Measurements from ENCODE around the gene WFDC13.

WFDC13 gene

GRCh38 chr20:45751721-45752120, 49.9 kb downstream of the WFDC13 start:
- H3K36me3 Mint-ChIP-seq (ENCODE audit: low read depth): no peaks in the 10 kb centered on the region
- no peak overlapping the region for H3K4me3 Mint-ChIP-seq
- no peak for TF ChIP-seq CTCF (IDR thresholded peaks at IDR 0.05; ENCODE audit: unreplicated experiment in 3 of 3)
- peaks cover 12% of the 10 kb centered on the region for H3K27me3 Mint-ChIP-seq (ENCODE audit: low read depth)
- H3K4me1 Mint-ChIP-seq: no peaks in the 10 kb centered on the region
- peaks cover 9% of the 10 kb centered on the region for H3K9me3 Mint-ChIP-seq
- H3K27ac Mint-ChIP-seq: no peak overlapping the region

GRCh38 chr20:45752746-45753145, 50.9 kb downstream of the WFDC13 start:
- Mint-ChIP-seq H3K4me3 (no peak overlapping the region), H3K36me3 (ENCODE audit: low read depth) (no peaks in the 10 kb centered on the region), H3K27me3 (ENCODE audit: low read depth) (peaks cover 8% of the 10 kb centered on the region), H3K9me3 (peaks cover 9% of the 10 kb centered on the region), H3K27ac (no peak overlapping the region), H3K4me1 (no peaks in the 10 kb centered on the region)
- no peak for TF ChIP-seq CTCF (IDR thresholded peaks at IDR 0.05; ENCODE audit: unreplicated experiment in 3 of 3)

GRCh38 chr20:45758096-45758495, 56.3 kb downstream of the WFDC13 start:
- Mint-ChIP-seq H3K27ac (no peak overlapping the region), H3K4me3 (no peak overlapping the region), H3K9me3 (peaks cover 15% of the 10 kb centered on the region), H3K27me3 (ENCODE audit: low read depth) (no peaks in the 10 kb centered on the region), H3K4me1 (no peaks in the 10 kb centered on the region), H3K36me3 (ENCODE audit: low read depth) (no peaks in the 10 kb centered on the region)
- TF ChIP-seq CTCF (IDR thresholded peaks at IDR 0.05; ENCODE audit: unreplicated experiment in 3 of 3): no peak
